GM12891 (cell line): ENCODE measurements around the gene YIPF1.
A peak's percentile ranks its signal among the peaks of the same experiment; 100 is the strongest.
"Not testable (repeated sequence)": the region's sequence is repeated elsewhere in the genome, so short reads cannot be mapped to it uniquely, and the experiment has no call there.

Experiments
- DNase-seq: peaks from one replicate; pipeline ENCODE4 v3.0.0; 2011; ENCODE audit warnings: low spot score; ENCODE audit not compliant: insufficient read length
- FAIRE-seq: peaks from 2 replicates; lab custom pipeline; 2011; peaks lifted over from hg19 to GRCh38; lab: Jason Lieb, UNC
- PAX5 ChIP-seq: IDR thresholded peaks from 2 replicates; pipeline ENCODE4 v1.6.1; 2011; ENCODE audit warnings: low read length, moderate library complexity, mild to moderate bottlenecking; ENCODE audit not compliant: insufficient read depth, severe bottlenecking
- POLR2A ChIP-seq: IDR thresholded peaks from 2 replicates; pipeline ENCODE4 v1.6.1; 2011; ENCODE audit warnings: low read depth, low read length, control low read depth
- POLR2AphosphoS5 ChIP-seq: IDR thresholded peaks from 2 replicates; pipeline ENCODE4 v1.6.1; 2011; ENCODE audit warnings: low read depth, low read length, control low read depth
- POU2F2 ChIP-seq: IDR thresholded peaks from 2 replicates; pipeline ENCODE4 v1.6.1; 2011; ENCODE audit warnings: low read depth, mild to moderate bottlenecking, control low read depth, low read length, moderate library complexity
- SPI1 ChIP-seq: IDR thresholded peaks from 2 replicates; pipeline ENCODE4 v1.6.1; 2011; ENCODE audit warnings: low read depth, low read length, control low read depth
- TAF1 ChIP-seq: IDR thresholded peaks from 2 replicates; pipeline ENCODE4 v1.6.1; 2011; ENCODE audit warnings: low read depth, low read length, control low read depth

Gene YIPF1

GRCh38 chr1:53878492-53879105 lies 11.0 kb downstream of the YIPF1 start:
- TF ChIP-seq TAF1 (no peak), POU2F2 (no peak), POLR2AphosphoS5 (no peak), SPI1 (no peak), PAX5 (no peak)
- FAIRE-seq, result no peak
- no peak for DNase-seq

DNA sequence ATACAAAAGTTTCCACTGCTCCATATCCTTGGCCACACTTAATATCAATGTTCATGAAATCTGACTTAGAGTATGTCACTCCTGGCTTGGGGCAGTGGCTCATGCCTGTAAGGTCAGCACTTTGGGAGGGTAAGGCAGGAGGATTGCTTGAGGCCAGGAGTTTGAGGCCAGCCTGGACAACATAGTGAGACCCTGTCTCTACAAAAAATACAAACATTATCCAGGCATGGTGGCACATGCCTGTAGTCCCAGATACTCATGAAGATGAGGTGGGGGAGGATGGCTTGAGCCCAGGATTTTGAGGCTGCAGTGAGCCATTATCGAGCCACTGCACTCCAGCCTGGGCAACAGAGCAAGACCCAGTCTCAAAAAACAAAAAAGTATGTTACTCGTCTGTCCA lies 14.4 kb downstream of the YIPF1 start:
- not testable (repeated sequence) for FAIRE-seq, DNase-seq

DNA sequence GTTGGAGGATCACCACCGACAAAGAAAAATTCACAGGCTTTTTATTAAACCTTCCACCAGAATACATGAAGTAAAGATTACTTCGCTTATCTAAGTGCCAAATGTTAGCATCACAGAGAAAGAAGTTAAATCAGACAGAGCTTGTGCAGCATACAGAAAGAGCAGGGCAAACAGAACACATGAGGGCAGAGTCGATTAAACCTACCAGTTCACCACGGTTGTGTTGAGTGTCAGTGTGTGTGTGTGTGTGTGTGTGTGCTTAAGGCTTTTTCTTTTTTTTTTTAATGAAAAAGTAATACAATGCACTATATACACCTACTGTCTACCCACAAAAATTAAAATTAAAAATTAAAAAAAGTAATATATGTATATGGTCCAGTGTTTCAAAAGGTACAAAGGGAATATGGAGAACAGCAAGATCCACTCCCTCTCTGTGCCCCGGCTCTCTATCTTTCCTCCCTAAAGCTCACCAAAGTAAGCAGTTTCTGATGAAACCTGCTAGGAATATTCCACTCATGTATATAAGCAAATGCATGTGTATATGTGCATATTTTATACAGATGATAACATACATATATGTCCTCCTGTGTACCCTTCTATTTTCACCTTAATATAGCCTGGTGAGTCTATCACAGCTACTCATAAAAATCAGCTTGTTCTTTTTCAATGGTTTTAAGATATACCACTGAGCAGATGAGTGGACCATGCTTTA lies 17.7 kb downstream of the YIPF1 start:
- TF ChIP-seq TAF1, result no peak
- TF ChIP-seq PAX5, result no peak
- TF ChIP-seq POLR2AphosphoS5, result no peak
- no peak for TF ChIP-seq SPI1
- no peak for TF ChIP-seq POU2F2
- no peak for TF ChIP-seq POLR2A
- DNase-seq (no peak), FAIRE-seq (no peak)

- TF ChIP-seq SPI1 (no peak), POU2F2 (no peak), TAF1 (no peak), POLR2AphosphoS5 (no peak), PAX5 (no peak), POLR2A (no peak)
- FAIRE-seq (no peak), DNase-seq (no peak)
Measured at GRCh38 chr1:53871221-53871620, 18.4 kb downstream of the YIPF1 start.

GRCh38 chr1:53869454-53870117 lies 20.0 kb downstream of the YIPF1 start:
- TF ChIP-seq SPI1 (peak; percentile 61), POLR2AphosphoS5 (no peak)
- DNase-seq, result no peak
- FAIRE-seq, result no peak

DNA sequence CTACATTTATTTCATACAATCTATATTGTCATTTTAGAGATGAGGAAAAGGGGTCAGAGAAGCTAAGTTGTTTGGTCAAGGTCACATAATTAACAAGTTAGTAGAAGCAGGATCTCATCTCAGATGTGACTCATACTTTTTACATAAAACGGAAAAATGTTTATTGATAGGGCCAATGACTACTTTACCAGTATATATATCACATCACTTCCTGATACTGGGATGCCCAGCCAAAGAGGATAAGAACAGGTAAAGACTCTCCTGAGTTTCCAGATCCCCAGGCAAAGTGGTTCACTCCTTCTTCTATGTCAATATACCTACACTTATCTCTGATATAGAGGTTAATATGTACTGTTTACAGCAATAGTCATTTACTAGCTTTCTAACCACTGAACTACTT lies 21.0 kb downstream of the YIPF1 start:
- DNase-seq (no peak), FAIRE-seq (no peak)
- TF ChIP-seq TAF1, result no peak
- TF ChIP-seq SPI1, result no peak

DNA sequence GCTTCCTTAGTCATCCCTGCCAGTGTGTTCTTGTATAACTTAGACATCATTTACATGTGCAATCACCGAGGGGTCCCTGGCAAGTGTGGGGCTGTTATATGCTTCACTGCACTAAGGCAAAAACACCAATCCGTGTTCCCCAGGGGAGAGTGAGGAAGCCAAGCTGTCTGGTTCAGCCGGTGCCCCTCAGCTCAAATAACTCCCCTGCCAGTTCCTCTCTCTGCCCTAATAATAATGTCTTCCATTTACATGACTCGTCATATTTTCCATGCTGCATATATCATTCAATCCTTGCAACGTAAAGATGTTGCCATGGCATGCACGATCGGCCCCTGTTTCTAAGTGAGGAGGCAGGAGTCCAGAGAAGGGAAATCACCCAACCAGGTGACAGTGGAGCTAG lies 27.1 kb downstream of the YIPF1 start:
- peak; percentile 64 for FAIRE-seq
- DNase-seq, result no peak
- TF ChIP-seq SPI1 (0 out of 2 replicates have a peak, but pooled peaks have one; percentile 6), POLR2AphosphoS5 (no peak), POLR2A (no peak), TAF1 (no peak)

DNA sequence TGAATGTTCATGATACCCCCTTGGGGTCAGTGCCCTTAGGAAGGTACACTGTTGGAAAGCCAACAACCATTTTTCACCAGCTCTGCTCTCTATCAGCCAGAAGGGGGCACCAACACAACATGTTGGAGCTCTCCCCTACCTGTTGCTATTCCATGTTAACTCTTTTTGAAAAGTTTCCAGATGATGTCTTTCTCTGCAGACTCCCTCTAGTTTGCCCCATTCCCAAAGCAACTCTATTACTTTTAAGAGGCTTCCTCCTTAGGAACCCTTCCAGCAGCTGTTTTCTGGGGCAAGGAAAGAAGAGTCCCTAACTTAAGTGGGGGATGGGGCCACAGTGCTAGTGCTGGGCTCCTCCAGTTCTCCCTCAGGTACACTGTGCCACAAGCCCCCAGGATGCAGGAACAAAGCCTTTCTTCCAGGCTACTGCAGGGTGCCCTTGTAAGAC lies 28.6 kb downstream of the YIPF1 start:
- DNase-seq, result no peak
- no peak for TF ChIP-seq POLR2AphosphoS5
- TF ChIP-seq SPI1, result no peak
- TF ChIP-seq PAX5, result no peak
- TF ChIP-seq POLR2A, result no peak
- no peak for TF ChIP-seq TAF1
- TF ChIP-seq POU2F2, result no peak
- peak; percentile 85 for FAIRE-seq

- no peak for FAIRE-seq
- DNase-seq, result no peak
- no peak for TF ChIP-seq SPI1
- TF ChIP-seq POLR2AphosphoS5, result no peak
- TF ChIP-seq TAF1, result no peak
- TF ChIP-seq POLR2A, result no peak
- no peak for TF ChIP-seq PAX5
- TF ChIP-seq POU2F2, result no peak
Measured at GRCh38 chr1:53851571-53852285, 37.9 kb downstream of the YIPF1 start.

DNA sequence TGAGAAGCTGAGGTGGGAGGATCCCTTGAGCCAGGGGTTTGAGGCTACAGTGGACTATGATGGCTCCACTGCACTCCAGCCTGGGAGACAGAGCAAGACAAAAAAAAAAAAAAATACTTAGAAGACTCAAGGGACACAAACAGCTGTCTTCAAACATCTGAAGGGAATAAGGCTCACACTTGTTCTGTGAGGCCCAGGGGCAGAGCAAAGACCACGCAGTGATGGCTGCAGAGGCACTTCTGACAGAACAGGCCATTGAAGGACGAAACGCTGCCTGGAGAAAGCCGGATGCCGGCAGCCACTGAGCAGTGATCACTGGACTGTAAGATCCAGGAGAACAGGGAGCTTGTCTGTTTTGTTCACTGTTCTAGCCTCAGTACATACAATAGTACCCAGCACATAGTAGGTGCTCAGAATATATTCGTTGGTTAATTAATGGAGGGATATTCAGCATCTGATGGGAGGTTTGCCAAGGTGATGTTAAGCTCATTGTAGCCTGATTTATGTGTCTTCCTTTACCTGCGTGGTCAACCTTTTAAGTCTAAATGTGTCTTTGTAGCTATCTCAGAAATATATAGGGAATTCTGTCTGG lies 39.4 kb downstream of the YIPF1 start:
- no peak for TF ChIP-seq POLR2AphosphoS5
- no peak for TF ChIP-seq POLR2A
- no peak for TF ChIP-seq POU2F2
- no peak for TF ChIP-seq SPI1
- TF ChIP-seq TAF1, result no peak
- no peak for TF ChIP-seq PAX5
- no peak for FAIRE-seq
- DNase-seq, result no peak
